T follicular helper cell (primary cell): ENCODE measurements around the gene CCBE1.
"Not testable (repeated sequence)": the region's sequence is repeated elsewhere in the genome, so short reads cannot be mapped to it uniquely, and the experiment has no call there.

Experiments used
- DNase-seq: peaks from one replicate; pipeline ENCODE4 v3.0.0-alpha.2; 2020; ENCODE audit warnings: low read depth
- total RNA-seq, 2 experiments: gene quantifications; one replicate each; lab custom pipeline; 2026; lab: John Stamatoyannopoulos, UW

CCBE1 gene
- total RNA-seq, result 0 reads per million in 2 experiments

DNA sequence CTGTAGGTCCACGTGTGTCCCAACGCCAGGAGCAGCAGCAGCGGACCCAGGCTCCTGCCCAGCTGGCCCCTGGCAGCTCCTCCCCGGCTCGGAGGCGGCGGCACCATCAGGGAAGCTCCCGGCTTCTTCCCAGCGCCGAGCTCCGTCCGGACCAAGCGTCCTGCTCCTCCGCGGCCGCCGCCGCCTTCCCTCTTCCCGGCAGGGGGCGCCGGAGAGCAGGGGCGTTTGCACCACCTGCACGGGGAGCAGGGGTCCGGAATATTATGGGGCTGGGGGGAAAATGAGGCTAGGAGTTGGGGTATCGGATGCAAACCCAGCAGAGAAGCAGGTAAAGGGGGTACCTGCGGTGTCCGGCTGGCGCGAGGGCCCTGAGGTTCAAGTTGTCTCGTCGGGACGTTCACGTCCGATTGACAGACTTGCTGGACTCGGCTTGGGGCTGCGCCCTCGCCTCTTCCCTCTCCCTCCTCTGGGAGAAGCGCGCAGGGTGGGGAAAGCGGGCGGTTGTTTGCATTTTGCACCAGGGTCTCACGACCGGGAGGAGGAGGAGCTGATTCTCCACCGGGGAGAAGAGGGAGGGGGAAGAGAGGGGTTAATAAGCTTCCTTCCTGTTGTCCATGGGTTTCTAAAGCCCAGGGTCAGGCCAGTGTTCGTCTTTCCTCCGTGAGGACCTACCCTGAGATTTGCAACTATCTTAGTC, at the start of gene CCBE1:
CCBE1 (minus strand) TSS at position 188 of the 697 bp plus-strand sequence.
- DNase-seq, result no peak

DNA sequence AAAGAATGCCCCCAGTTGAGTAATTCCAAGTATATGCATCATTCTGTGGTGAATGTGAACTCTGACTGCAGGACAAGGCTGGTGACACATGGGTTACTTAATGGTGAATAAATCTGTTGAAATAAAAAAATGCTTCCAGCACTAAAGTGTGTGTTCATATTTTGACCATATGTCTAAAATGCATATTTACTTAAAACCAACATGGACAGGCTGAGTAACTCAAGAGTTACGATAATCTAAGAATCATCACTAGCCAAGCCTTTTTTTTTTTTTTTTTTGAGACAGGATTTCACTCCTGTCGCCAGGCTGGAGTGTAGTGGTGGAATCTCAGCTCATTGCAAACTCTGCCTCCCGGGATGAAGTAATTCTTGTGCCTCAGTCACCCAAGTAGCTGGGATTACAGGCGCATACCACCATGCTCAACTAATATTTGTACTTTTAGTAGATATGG, 47.1 kb upstream of the CCBE1 start:
- DNase-seq, result no peak

DNA sequence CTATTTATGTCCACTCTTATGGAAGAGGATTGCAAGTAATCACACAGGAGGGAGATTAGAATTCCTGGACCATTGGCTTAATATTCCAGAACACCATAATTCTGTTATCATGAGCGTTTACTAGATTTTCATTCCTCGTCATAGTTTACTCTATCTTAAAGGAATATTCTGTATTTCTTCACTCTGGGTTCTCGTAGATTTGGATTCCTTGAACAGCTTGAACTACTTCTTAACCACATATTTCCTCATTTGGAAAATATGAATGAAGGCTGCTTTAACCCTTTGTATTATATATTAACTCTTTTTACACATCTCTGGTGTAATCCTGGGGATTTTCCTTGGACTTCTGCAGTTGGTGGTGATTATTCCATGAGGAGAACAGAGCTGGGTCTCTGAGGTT, 46.3 kb upstream of the CCBE1 start:
- no peak for DNase-seq

DNA sequence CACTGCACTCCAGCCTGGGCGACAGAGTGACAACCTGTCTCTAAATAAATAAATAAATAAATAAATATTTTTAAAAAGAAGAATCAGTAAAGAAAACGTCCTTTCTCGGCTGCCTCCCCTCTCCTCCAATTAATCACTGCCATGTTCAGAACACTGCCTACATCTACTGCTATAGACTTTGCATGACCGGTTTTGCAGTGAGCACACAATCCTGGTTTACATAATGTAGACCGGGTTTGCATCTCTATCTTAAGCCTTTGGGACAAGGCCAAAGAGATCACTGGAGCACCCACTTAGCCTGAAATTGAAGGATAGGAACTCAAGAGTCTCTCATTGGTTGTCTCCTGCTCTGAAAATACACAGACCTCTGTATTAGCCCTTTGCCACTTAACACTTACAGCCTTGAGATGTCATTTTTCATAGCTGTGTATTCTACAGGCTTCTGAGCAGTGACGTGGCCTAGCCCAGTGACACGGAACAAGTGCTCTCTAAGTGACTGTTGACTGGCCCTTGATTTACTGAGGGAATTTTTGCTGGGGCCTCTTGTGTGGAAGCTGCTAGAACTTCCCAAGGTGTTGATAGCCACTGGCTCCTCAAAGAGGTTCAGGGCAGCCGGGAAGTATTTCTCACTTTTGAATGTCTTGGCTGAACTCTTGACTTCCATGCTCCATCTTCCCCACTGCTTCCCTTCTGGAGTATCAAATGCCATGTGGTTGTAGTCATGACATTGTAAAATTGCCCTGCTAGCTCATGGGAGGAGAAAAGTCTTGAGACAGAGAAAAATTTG, 45.3 kb upstream of the CCBE1 start:
- no peak for DNase-seq

DNA sequence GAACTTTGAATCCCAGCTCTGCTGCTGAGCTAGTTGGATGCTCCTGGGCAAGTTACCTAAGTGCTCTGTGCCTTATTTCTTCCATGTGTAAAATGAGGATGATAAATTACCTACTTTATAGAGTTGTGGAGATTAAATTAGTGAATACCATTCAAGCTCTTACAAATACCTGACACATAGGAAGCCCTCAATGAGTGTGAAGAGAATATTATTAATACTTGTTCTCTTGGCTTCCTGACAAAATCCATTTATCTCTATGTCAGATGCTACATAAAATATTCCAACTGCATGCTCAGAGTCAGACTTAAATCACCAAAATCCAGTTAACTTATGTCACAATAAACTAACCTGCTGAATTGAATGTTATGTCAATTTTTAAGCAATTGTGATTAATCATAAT, 42.9 kb upstream of the CCBE1 start:
- no peak for DNase-seq

DNA sequence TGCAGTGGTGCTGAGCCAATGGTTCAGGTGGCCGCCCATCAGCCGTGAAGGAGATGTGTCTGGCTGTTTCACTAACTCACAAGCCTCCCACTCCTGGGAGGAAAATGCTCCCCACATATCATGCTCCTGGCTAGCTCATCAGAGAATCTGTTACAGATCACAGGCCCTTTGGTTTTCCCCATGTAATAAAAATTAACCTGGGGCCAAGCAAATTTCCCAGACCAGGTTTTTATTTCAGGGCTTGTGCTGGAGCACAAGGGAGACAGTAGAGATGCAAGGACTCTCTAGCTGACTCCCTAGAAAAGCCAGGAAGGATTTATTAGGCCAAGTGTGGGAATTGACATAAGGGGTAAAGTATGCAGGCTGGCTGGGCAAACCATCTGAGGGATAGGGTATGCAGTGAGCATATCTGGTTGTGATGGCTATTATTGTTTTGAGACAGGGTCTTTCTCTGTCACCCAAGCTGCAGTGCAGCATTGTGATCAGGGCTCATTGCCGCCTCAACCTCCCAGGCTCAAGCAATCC, 40.6 kb upstream of the CCBE1 start:
- DNase-seq, result no peak

DNA sequence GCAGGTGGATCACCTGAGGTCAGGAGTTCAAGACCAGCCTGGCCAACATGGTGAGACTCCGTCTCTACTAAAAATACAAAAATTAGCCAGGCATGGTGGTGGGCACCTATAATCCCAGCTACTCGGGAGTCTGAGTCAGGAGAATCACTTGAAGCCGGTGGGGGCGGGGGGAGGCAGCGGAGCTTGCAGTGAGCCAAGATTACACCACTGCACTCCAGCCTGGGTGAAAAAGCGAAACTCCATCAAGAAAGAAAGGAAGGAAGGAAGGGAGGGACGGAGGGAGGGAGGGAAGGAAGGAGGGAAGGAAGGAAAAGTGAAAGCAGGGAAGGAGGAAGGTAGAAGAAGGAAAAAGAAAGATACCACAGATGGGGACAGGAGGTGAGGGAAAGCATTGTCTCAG, 40.1 kb upstream of the CCBE1 start:
- DNase-seq, result not testable (repeated sequence)

DNA sequence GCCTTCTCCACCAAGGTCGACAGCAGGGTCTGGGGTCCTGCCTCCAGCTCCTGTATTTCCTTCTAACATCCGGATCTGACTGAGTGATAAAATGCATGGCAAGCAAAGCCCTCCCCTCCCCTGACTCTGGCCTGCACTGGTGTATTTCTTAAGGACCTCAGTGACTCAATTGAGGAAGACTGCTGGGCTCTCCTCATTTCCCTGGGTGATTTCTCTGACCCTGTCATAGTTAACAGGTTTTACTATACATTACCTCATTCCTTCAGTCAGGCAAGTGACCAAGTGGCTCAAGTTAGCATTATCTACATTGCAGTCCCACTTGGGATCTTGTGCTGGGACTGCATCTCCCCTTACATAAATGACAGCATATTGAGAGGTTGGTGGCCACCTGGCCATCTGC, 38.8 kb upstream of the CCBE1 start:
- no peak for DNase-seq

DNA sequence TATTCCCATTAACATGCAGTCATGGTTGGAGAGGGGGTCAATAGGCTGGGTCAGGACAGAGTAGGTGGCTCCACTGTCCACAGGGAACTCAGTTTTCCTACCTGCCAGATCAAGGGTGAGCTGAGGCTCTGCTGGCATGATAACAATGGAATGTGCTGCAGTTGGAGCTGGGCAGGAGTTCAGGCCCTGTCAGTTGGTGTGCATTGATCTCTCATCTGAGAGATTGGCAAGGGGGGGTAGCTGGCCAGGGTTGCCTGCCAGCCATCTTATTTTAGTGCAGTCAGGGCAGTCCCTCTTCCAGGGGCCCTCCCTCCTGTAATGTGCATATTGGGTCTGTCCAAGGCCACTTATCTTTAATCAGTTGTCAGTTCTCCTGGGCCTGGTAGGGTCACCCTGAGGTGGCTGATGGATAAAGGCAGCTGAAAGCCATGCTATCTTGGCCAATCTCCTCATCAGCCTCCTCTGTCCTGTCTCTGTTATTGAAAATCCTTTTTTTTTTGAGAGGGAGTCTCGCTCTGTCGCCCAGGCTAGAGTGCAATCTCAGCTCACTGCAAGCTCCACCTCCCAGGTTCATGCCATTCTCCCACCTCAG, 38.1 kb upstream of the CCBE1 start:
- DNase-seq, result no peak

DNA sequence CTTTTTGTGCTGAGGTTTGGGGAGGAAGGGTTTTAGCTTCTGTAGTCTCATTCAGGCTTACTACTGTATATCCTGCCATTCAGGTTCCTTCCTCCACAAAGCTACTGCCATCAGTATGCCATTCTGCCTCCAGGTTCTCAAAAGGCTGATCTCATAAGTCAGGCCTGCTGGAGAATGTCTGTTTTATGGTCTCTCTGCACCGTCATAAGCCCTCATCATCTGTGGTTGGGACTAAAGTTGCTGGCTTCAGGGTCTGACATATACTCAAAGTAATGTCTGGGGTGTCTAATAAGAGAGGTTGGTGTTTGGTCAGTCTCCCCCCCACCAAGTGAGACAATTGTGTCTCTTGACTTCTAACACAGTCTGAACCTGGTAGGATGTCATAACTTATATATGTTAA, 36.2 kb upstream of the CCBE1 start:
- no peak for DNase-seq

DNA sequence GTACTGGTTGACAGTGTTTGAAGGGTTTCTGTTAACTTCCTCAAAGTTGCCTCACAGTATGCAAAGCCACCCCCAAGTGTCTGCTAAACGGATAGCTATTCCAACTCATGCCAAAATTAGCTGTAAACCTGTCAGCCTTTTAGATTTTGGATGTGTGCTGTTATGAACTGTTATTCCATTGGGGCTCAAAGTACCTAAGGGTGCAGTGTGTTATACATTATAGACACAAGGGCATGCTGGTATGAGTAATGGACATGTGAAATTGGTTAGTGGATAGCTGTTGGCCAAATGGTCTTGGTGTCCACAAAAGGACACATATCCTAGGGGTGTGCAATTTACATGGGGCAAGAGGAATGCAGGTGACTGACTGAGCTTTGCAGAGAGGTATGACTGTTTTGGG, 33.7 kb upstream of the CCBE1 start:
- no peak for DNase-seq

DNA sequence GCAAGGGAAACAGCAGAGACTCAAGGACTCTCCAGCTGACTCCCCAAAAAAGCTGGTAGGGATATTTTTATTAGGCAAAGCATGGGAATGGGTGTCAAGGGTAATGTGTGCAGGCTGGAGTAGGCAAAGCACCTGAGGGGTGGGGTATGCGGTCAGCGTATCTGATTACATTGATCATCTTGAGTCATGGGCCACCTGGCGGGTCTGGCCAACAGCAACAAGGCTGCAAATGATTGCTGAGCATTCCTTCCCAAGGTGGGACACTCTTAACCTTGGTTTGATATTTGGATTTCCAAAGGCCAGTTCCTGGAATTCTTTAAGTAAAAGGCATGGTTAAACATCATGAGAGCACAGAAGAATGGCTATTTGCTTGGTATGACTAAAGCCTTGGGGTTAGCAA, 32.6 kb upstream of the CCBE1 start:
- DNase-seq, result no peak

DNA sequence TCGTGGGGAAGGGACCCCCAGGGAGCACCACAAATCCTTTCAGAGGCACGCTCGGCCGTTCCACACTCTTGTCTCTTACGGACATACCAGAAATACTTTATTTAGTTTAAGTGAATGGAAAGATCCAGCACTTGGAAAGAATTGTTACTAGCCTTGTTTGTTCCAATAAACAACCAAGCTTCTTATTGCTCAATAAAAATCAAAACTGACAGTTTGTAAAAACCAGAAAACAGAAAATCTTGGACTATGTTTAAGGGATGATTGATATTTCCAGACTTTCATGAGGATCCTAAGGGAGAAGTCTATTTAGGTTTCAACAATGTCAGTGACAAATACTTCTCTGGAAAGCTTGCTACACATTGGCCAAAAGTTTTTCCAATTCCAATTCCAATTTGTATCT, 31.6 kb upstream of the CCBE1 start:
- DNase-seq, result no peak

DNA sequence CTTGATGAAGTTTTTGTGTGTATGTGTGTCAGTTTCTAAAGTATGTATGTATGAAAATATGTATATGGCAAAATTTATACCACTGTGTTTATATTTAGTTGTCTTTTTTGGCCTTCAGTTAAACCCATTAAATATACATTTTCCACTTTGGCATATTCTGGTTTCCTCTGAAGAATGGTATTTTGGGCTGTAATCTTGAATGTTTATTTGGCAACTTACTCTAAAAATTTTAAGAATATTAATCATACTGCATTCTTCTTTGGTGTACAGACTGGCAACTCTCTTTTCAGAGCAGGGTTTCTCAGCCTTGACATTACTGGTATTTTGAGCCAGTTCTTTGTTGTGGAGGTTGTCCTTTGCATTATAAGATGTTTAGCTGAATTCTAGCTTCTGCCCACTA, 27.9 kb upstream of the CCBE1 start:
- no peak for DNase-seq

DNA sequence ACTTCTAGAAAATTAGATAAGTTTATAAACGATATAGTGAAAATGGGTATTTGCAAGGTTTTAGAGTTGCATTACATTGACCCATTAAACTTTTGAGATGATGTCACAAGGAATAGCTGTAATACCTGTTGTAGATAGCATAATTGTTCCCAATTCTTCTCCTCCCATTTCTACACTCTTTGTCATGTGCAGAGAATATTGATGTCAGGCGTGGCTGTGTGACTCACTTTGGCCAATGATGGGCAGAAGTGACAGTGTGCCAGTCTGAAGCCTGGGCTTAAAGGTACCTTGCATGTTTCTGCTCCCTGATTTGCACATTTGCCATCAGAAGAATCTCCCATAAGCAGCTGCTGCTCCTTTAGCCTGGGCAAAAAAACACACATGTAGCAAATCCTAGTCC, 26.9 kb upstream of the CCBE1 start:
- DNase-seq, result no peak

DNA sequence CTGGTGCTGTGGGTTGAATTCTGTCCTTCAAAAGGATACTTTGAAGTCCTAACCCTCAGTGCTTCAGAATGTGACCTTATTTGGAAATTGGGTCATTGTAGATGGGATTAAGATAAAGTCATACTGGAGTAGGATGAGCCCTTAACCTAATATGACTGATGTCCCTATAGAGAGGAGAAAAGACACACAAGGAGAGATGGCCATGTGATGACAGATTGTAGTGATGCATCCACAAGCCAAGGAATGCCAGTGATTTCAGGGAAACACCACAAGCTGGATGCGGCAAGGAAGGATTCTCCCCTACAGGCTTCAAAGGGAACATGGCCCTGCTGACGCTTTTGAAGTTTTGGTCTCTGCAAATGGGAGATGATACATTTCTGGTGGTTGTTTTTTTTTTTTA, 24.7 kb upstream of the CCBE1 start:
- DNase-seq, result no peak

DNA sequence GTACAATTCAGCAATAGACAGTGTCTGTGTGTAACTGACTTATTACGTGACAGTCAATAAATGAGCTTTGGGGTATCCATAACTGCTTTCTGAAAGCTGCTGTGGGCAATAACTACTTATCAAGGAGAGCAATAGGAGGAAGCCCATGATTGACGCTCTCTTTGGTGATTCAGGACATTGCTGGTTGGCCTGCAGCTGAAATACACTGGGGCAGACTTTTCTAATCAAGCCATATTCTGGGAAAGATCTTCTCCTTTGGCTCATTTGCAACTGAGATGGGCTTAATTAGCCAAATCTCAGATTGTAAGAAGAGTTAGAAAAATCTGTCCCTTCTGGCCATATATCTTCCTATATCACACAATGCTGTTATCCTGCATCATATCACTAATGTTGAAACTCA, 24.0 kb upstream of the CCBE1 start:
- DNase-seq, result no peak

DNA sequence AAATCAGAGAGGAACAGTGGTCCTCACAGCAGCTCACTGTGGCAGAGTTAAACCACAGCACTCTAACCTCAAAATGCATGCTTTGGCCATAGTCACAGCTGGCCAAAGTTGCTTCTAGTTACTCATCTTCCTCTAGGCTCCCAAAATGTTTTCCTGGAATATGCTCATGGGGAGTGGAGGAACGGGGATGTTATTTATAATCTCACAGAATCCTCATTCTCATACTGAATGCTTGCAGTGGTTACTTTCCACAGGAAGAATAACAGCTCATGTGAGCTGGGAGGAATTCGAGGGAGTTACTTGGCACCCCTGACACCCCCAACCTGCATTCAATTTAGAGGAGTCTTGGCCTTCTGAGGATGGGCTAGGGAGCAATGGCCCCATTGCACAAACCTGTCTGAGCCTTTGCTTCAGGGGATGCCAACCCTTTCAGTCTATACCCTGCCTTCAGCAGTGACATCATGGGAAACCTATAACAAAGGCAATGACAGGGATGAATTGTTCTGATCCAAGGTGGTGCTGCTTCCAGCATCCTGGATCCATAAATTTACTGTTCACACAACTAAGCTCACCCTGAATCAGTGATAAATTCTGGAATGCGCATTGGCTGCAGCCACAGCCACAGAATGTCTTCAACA, 22.4 kb upstream of the CCBE1 start:
- DNase-seq, result no peak

DNA sequence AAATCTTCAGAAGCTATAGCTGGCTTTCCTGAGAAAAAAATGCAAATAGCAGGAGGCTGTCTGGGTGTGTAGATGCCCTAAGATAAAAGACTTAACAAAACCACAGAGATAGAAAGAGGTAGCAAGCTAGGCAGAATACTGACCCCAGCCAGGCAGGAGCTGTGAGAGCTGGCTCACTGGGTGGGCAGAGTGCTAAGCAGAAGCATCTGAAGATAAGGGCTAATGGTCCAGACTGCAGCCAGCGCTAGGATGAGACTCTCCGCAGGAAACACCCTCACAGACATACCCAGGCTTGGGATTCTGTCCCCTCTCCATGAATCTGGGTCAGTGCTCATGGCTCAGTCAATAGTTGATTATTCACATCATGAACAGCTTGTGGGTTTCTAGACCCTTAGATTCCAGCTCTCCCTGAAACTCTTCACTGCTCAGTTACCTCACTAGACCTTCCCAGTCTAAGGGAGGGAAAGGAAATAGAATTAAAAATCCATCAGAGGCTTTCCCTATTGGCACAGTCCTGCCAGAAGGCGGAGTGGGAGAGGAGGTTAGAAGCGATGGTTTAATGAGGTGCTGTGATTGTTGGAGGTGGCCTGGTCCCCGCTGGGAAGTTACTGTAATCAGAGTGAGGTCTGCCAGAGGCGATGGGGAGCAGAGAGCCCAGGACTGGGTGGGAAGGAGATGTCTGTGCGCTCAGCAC, 21.4 kb upstream of the CCBE1 start:
- no peak for DNase-seq

DNA sequence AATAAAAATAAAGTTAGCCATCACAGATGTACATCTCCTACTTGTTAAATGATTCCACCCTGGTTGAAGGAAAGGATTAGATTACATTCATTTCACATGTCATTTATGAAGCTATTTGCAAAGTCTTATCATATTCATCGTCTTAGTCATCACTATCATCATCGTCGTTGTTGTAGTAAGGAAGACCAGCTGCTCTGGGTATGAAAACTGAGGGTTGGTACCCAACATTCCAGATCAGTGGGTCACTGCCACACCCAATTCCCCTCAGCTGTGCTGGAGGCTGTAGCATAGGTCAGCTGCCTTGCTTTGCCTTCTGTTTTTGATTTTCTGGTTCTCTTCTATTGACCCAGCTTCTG, 20.9 kb upstream of the CCBE1 start:
- no peak for DNase-seq

DNA sequence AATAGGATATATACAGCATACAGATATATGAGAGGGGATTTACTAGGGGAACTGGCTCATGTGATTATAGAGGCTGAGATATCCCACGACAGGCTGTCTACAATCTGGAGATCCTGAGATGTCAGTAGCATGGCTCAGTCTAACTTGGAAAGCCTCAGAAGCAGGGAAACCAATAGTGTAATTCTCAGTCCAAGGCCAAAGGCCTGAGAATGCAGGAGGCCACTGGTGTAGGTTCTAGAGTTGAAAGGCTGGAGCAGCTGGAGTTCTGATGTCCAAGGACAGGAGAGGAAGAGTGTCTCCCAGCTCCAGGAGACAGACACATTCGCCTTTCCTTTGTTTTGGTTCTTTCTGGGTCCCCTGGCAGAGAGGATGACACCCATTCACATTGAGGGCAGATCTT, 20.1 kb upstream of the CCBE1 start:
- DNase-seq, result no peak

DNA sequence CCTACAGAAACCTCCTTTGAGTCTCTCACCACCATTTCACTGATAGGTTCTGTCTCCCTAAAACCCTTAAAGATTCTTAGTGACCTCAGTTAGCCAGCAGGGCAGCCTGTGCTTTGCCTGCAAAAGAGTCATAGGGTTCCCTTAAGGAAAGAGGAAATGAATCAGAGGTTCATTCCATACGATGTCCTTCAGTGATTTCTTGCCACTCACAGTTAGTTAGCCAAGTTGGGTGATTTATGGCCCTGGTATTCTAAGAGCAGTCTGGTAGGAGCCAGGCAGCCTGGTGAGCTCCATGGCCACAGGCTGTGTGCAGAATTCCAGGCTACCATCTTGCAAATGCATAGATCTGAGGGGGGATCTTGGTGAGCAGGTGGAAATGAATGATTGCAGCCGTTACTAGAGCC, 18.7 kb upstream of the CCBE1 start:
- no peak for DNase-seq
